HFFc6 (cell line): Measurements from ENCODE around the gene VSIG10L. TPM values are rescaled to one million over a fixed set of nuclear protein-coding genes. Genes with fewer than 3 reads are reported as not detected.

ENCODE experiments used
- DNase-seq: peaks from one replicate; pipeline ENCODE4 v3.0.0-alpha.2; 2018
- H3K27ac Mint-ChIP-seq: 2 replicates; pipeline ENCODE4 v1.8.0; 2020; ENCODE audit warnings: mild to moderate bottlenecking, mixed read lengths
- H3K27me3 Mint-ChIP-seq: 2 replicates; pipeline ENCODE4 v1.8.0; 2021; ENCODE audit warnings: mild to moderate bottlenecking, moderate library complexity, mixed read lengths; ENCODE audit not compliant: insufficient read depth
- H3K36me3 Mint-ChIP-seq: 2 replicates; pipeline ENCODE4 v1.8.0; 2021; ENCODE audit warnings: low read depth, mixed read lengths
- H3K4me1 Mint-ChIP-seq: 2 replicates; pipeline ENCODE4 v1.8.0; 2020; ENCODE audit warnings: low read depth, mixed read lengths
- H3K4me3 Mint-ChIP-seq: 2 replicates; pipeline ENCODE4 v1.8.0; 2020; ENCODE audit warnings: mild to moderate bottlenecking, moderate library complexity, mixed read lengths
- H3K9me3 Mint-ChIP-seq: 2 replicates; pipeline ENCODE4 v1.8.0; 2020; ENCODE audit warnings: mild to moderate bottlenecking, mixed read lengths
- total RNA-seq, 6 experiments: library from RNA; stranded (reverse); fragmentation: NEBNext Ultra II Directional; extraction: Animal tissue kit (Norgen Biotek cat#: 25700); gene quantifications; 2 replicates in 1 of 6; 3 replicates in 5 of 6; pipeline ENCODE4 v1.2.3, GENCODE V29; 2021
- TF ChIP-seq, protein P1 (sequence below): fragments of 200-600 bp; sonication (generic); IDR thresholded peaks from 2 replicates; pipeline ENCODE4 v1.5.0; 2021; ENCODE audit warnings: antibody characterized with exemption, mild to moderate bottlenecking

Gene VSIG10L
- total RNA-seq, 6 experiments from 2014 or later, result 0.79 to 1.6 (median 0.89) TPM

DNA sequence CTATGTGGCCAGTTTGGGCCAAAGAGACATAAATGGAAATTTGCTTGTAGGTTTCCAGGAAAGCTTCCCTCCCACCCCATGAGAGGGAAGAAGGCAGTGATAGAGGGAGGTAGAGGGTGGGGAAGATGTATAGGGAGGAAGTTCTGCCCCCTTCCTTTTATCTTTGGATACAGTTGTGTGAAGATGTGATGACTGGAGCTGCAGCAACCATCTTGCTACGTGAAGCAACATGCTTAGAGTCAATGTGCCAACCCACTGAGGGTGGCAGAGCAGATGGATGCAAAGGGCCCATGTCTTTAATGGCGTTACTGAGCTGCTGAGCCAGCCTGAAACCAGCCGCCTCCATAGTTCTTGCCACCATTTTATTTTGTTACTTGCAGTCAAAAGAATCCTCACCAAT is 10.7 kb downstream of the VSIG10L start:
- Mint-ChIP-seq H3K4me3 (no peak overlapping the region), H3K36me3 (peaks cover 12% of the 10 kb centered on the region), H3K27ac (no peak overlapping the region), H3K4me1 (no peaks in the 10 kb centered on the region), H3K27me3 (peaks cover 2% of the 10 kb centered on the region; the same call in 1 of the 2 replicates), H3K9me3 (peaks cover 22% of the 10 kb centered on the region)
- no peak for DNase-seq
- TF ChIP-seq, protein P1, sequence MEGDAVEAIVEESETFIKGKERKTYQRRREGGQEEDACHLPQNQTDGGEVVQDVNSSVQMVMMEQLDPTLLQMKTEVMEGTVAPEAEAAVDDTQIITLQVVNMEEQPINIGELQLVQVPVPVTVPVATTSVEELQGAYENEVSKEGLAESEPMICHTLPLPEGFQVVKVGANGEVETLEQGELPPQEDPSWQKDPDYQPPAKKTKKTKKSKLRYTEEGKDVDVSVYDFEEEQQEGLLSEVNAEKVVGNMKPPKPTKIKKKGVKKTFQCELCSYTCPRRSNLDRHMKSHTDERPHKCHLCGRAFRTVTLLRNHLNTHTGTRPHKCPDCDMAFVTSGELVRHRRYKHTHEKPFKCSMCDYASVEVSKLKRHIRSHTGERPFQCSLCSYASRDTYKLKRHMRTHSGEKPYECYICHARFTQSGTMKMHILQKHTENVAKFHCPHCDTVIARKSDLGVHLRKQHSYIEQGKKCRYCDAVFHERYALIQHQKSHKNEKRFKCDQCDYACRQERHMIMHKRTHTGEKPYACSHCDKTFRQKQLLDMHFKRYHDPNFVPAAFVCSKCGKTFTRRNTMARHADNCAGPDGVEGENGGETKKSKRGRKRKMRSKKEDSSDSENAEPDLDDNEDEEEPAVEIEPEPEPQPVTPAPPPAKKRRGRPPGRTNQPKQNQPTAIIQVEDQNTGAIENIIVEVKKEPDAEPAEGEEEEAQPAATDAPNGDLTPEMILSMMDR, result no peak

DNA sequence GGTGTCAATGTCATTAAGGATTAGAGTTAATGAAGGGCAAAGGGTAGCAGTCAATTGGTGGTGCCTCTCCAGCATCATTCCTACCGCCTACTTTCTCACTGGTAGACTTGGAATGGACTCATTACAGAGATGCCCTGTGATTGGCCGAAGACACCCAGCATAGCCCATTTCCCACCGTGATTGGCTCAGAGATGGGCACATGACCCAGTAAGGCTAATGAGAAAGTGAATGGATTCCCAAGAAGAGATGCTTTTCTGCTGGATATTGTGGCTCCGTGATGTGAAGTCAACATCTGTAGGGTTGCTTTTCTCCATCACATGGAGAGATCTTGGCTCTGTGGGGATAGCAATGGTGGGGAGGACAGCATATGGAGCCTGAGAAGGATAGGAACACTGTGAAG is 11.6 kb downstream of the VSIG10L start:
- H3K36me3 Mint-ChIP-seq, result peaks cover 12% of the 10 kb centered on the region
- TF ChIP-seq, protein P1, result no peak
- H3K27me3 Mint-ChIP-seq, result peaks cover 2% of the 10 kb centered on the region; the same call in 1 of the 2 replicates
- H3K27ac Mint-ChIP-seq, result no peak overlapping the region
- H3K4me1 Mint-ChIP-seq, result no peaks in the 10 kb centered on the region
- no peak overlapping the region for H3K4me3 Mint-ChIP-seq
- peaks cover 30% of the 10 kb centered on the region for H3K9me3 Mint-ChIP-seq
- DNase-seq, result no peak

DNA sequence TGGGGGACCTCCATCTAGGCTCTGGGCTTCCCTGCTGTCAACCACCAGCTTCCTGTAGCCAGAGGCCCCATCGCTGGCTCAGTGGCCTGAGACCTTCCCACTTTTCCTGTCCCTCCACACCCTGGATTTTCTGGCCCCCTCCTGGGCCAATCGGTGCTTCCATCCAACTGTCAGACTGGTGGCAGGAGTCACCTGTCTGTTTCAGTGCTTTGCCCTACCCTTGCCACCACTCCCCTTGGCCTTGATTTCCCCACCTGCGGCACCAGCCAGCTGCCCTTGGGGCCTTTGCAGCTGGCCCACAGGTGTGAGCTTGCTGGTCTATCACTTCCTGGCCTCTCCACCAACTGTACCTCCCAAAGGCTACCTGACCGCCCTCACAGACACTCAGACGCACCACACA is 12.5 kb downstream of the VSIG10L start:
- Mint-ChIP-seq H3K27ac (no peak overlapping the region), H3K9me3 (peaks cover 31% of the 10 kb centered on the region), H3K27me3 (peaks cover 2% of the 10 kb centered on the region; the same call in 1 of the 2 replicates), H3K4me3 (no peak overlapping the region), H3K4me1 (no peaks in the 10 kb centered on the region), H3K36me3 (peaks cover 12% of the 10 kb centered on the region)
- DNase-seq, result no peak
- TF ChIP-seq, protein P1, result no peak

DNA sequence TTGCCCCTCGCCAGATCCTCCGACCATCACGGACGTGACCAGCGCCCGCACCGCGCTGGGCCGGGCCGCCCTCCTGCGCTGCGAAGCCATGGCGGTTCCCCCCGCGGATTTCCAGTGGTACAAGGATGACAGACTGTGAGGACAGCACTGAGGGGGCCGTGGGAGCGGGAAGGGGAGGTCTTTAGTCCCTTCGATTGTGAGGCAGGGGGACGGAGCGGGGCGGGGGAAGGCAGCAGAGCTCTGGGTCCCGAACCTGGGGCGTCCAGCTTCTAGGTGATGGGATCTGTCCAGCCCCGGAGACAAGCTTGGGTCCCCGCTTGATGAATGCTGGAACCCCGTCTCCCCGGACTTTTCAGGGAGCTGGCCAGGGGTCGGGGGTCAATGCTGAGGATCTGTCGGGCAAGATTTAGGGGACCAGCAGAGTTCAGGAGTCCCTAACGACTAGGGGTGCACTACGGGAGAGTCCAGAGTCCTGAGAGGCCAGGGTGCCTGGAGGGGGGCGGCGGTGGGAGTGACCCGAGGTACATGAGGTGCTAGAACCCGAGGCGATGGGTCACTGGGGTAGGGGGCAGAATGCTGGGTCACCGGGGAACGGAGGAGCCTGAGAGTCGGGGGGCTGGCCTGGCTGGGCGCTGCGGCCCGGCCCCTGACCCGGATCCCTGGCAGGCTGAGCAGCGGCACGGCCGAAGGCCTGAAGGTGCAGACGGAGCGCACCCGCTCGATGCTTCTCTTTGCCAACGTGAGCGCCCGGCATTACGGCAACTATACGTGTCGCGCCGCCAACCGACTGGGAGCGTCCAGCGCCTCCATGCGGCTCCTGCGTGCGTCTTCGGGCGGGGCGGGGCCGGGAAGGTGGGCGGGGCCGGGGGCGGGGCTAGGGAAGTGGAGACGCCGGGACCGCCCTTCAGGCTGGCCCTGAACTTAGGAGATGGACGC is 14.6 kb downstream of the VSIG10L start:
- Mint-ChIP-seq H3K36me3 (peaks cover 12% of the 10 kb centered on the region), H3K27me3 (peaks cover 7% of the 10 kb centered on the region; the same call in 1 of the 2 replicates), H3K4me1 (no peaks in the 10 kb centered on the region)

DNA sequence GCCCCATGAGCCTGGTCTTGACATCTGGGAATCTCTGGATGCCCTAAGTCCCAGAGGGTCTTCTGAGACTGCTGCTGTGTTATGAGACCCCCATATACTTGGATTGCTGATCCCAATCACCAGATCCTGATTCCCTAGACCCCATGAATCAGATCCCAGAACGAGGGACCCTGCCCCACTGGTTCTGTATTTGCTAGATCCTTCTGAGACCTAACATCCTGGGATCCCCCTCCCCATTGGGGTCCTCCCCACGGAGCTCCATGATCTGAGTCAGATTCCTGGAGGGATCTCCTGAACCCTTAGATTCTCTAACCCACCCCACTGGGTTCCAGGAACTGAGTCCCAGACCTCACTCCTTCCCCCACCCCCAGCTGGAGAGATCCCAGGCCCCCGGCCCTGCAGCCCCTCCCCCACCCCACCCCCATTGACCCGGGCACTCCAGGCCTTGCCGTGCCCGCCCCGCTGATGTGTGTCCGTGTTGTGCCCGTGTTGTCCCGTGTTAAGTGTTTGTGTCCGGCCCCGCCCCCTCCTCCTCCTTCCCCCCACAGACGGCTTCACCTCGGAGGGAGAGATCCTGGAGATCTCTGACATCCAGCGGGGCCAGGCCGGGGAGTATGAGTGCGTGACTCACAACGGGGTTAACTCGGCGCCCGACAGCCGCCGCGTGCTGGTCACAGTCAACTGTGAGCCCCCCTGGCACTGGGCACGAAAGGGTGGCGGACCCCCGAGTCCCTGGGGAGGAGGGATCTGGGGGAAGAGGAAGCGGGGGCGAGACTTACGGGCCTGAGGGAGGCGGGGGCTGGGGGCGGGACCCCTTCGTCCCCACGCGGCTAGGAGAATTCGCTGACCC is 15.5 kb downstream of the VSIG10L start:
- H3K4me3 Mint-ChIP-seq, result no peak overlapping the region
- H3K4me1 Mint-ChIP-seq, result no peaks in the 10 kb centered on the region
- peaks cover 8% of the 10 kb centered on the region for H3K36me3 Mint-ChIP-seq

More for the DNA sequence above, 14.6 kb downstream of the VSIG10L start:
- H3K27ac Mint-ChIP-seq, result no peak overlapping the region
- TF ChIP-seq, protein P1, result no peak
- no peak overlapping the region for H3K4me3 Mint-ChIP-seq
- H3K9me3 Mint-ChIP-seq, result peaks cover 35% of the 10 kb centered on the region
- DNase-seq, result no peak

More for the DNA sequence above, 15.5 kb downstream of the VSIG10L start:
- TF ChIP-seq, protein P1, result no peak
- no peak for DNase-seq
- Mint-ChIP-seq H3K27me3 (peaks cover 7% of the 10 kb centered on the region; the same call in 1 of the 2 replicates), H3K9me3 (peaks cover 29% of the 10 kb centered on the region), H3K27ac (no peak overlapping the region)
